WTC11 (cell line): ENCODE data around the gene RNF6. TPM values are rescaled to one million over a fixed set of nuclear protein-coding genes. Genes with fewer than 3 reads are reported as not detected.

Experiments used
- ATAC-seq: fragments of 200-7000 bp; cut with Tn5 transposase; 2 replicates; pipeline ENCODE4 v1.10.0; 2021; ENCODE audit warnings: mild to moderate bottlenecking, moderate library complexity
- CTCF ChIA-PET: fragments of 300-600 bp; sonication (Branson Sonifier 250); formaldehyde crosslinking; loops from one replicate; lab custom pipeline; 2021; ENCODE audit warnings: antibody characterized with exemption; lab: Charles Lee
- POLR2A ChIA-PET: fragments of 350-600 bp; sonication (Branson Sonifier 250); formaldehyde crosslinking; loops from one replicate; lab custom pipeline; 2021; ENCODE audit warnings: antibody characterized with exemption; lab: Charles Lee
- DNase-seq: peaks from one replicate; pipeline ENCODE4 v3.0.0; 2021; ENCODE audit warnings: low spot score
- H3K27ac Mint-ChIP-seq: 2 replicates; pipeline ENCODE4 v1.8.0; 2021; ENCODE audit warnings: mixed read lengths
- H3K27me3 Mint-ChIP-seq: 2 replicates; pipeline ENCODE4 v1.8.0; 2021; ENCODE audit warnings: low read depth, mild to moderate bottlenecking, moderate library complexity, mixed read lengths
- H3K36me3 Mint-ChIP-seq: 2 replicates; pipeline ENCODE4 v1.8.0; 2021; ENCODE audit warnings: mixed read lengths
- H3K4me1 Mint-ChIP-seq: 2 replicates; pipeline ENCODE4 v1.8.0; 2022; ENCODE audit warnings: mixed read lengths
- H3K4me3 Mint-ChIP-seq: 2 replicates; pipeline ENCODE4 v1.8.0; 2021; ENCODE audit warnings: mild to moderate bottlenecking, moderate library complexity, mixed read lengths
- H3K9me3 Mint-ChIP-seq: 2 replicates; pipeline ENCODE4 v1.8.0; 2021; ENCODE audit warnings: mixed read lengths
- ATF2 ChIP-seq: sonication (generic); formaldehyde crosslinking; IDR thresholded peaks from 2 replicates; pipeline ENCODE4 v1.8.1; 2022; ENCODE audit warnings: low read depth, missing genetic modification reagents, borderline replicate concordance
- ATF3 ChIP-seq: sonication (generic); formaldehyde crosslinking; conservative IDR thresholded peaks from 2 replicates; pipeline ENCODE4 v1.8.1; 2022; ENCODE audit warnings: mild to moderate bottlenecking, missing genetic modification reagents
- GABPB1 ChIP-seq: sonication (generic); formaldehyde crosslinking; IDR thresholded peaks from 2 replicates; pipeline ENCODE4 v1.8.1; 2023; ENCODE audit warnings: mild to moderate bottlenecking, missing genetic modification reagents
- GRHL2 ChIP-seq: fragments of 250-450 bp; sonication (Bioruptor Pico); IDR thresholded peaks from 2 replicates; pipeline ENCODE4 v1.8.0; 2022; ENCODE audit warnings: mild to moderate bottlenecking, moderate library complexity; ENCODE audit not compliant: insufficient replicate concordance, severe bottlenecking
- GTF2I ChIP-seq: fragments of 250-450 bp; sonication (Bioruptor Pico); conservative IDR thresholded peaks from 2 replicates; pipeline ENCODE4 v1.4.0; 2021; ENCODE audit warnings: mild to moderate bottlenecking
- JUN ChIP-seq: sonication (generic); formaldehyde crosslinking; IDR thresholded peaks from 2 replicates; pipeline ENCODE4 v1.8.0; 2023; ENCODE audit warnings: mild to moderate bottlenecking, missing genetic modification reagents
- NR2C2 ChIP-seq: sonication (generic); formaldehyde crosslinking; IDR thresholded peaks from 2 replicates; pipeline ENCODE4 v1.8.0; 2022; ENCODE audit warnings: mild to moderate bottlenecking, missing genetic modification reagents
- OVOL2 ChIP-seq: fragments of 250-450 bp; sonication (Bioruptor Pico); IDR thresholded peaks from 2 replicates; pipeline ENCODE4 v1.9.0; 2021; ENCODE audit warnings: mild to moderate bottlenecking, borderline replicate concordance
- RELA ChIP-seq: sonication (generic); formaldehyde crosslinking; IDR thresholded peaks from 2 replicates; pipeline ENCODE4 v1.8.1; 2022; ENCODE audit warnings: missing genetic modification reagents, mild to moderate bottlenecking, borderline replicate concordance
- SOX15 ChIP-seq: fragments of 250-450 bp; sonication (Bioruptor Pico); IDR thresholded peaks from 2 replicates; pipeline ENCODE4 v1.9.0; 2021; ENCODE audit warnings: mild to moderate bottlenecking
- TEAD4 ChIP-seq: sonication (generic); formaldehyde crosslinking; IDR thresholded peaks from 2 replicates; pipeline ENCODE4 v1.8.0; 2022; ENCODE audit warnings: mild to moderate bottlenecking, missing genetic modification reagents
- USF2 ChIP-seq: sonication (generic); formaldehyde crosslinking; IDR thresholded peaks from 2 replicates; pipeline ENCODE4 v1.8.1; 2023; ENCODE audit warnings: mild to moderate bottlenecking, missing genetic modification reagents, moderate library complexity
- ZBTB21 ChIP-seq: sonication (generic); formaldehyde crosslinking; IDR thresholded peaks from 2 replicates; pipeline ENCODE4 v1.8.1; 2023; ENCODE audit warnings: mild to moderate bottlenecking, missing genetic modification reagents, borderline replicate concordance
- ZNF219 ChIP-seq: sonication (generic); formaldehyde crosslinking; IDR thresholded peaks from 2 replicates; pipeline ENCODE4 v1.8.0; 2023; ENCODE audit warnings: missing genetic modification reagents, mild to moderate bottlenecking, borderline replicate concordance
- ZNF532 ChIP-seq: fragments of 250-450 bp; sonication (Bioruptor Pico); IDR thresholded peaks from 2 replicates; pipeline ENCODE4 v1.9.0; 2021; ENCODE audit warnings: mild to moderate bottlenecking, borderline replicate concordance
- total RNA-seq: library from RNA; stranded (reverse); gene quantifications from 3 replicates; pipeline ENCODE4 v1.2.3, GENCODE V29; 2021
- TF ChIP-seq, protein P1 (sequence below): sonication (generic); formaldehyde crosslinking; IDR thresholded peaks from 2 replicates; pipeline ENCODE4 v1.8.0; 2022; ENCODE audit warnings: mild to moderate bottlenecking, missing genetic modification reagents

Gene RNF6
- total RNA-seq, 1 experiment from 2014 or later = 16.2 TPM

GRCh38 chr13:26229080-26229615 is 7.0 kb upstream of the RNF6 start:
- no peak for ATAC-seq
- H3K9me3 Mint-ChIP-seq = no peaks in the 10 kb centered on the region
- TF ChIP-seq RELA = no peak
- H3K4me3 Mint-ChIP-seq = no peak overlapping the region
- H3K27ac Mint-ChIP-seq = no peak overlapping the region
- peaks cover 11% of the 10 kb centered on the region; the same call in 1 of the 2 replicates for H3K27me3 Mint-ChIP-seq
- DNase-seq = no peak
- H3K36me3 Mint-ChIP-seq = no peaks in the 10 kb centered on the region
- H3K4me1 Mint-ChIP-seq = no peaks in the 10 kb centered on the region
- ChIA-PET POLR2A (no interaction called here), CTCF (no interaction called here)

- Mint-ChIP-seq H3K36me3 (no peaks in the 10 kb centered on the region), H3K27ac (no peak overlapping the region)
- no peak for DNase-seq
- CTCF ChIA-PET = no interaction called here
- POLR2A ChIA-PET = no interaction called here
- no peak for TF ChIP-seq JUN (CRISPR knock-in tag)
- TF ChIP-seq ZBTB21 (CRISPR knock-in tag) = no peak
- no peak for TF ChIP-seq USF2 (CRISPR knock-in tag)
- no peak for TF ChIP-seq ZNF532
- no peak for TF ChIP-seq OVOL2 (CRISPR knock-in tag)
- no peak for TF ChIP-seq ZNF219
- TF ChIP-seq ATF2 (CRISPR knock-in tag) = no peak
- TF ChIP-seq GTF2I (CRISPR knock-in tag) = no peak
- TF ChIP-seq, protein P1, sequence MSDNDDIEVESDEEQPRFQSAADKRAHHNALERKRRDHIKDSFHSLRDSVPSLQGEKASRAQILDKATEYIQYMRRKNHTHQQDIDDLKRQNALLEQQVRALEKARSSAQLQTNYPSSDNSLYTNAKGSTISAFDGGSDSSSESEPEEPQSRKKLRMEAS (CRISPR knock-in tag) = no peak
- TF ChIP-seq, all 79 proteins: peak for 0
- Mint-ChIP-seq H3K9me3 (no peaks in the 10 kb centered on the region), H3K4me3 (no peak overlapping the region), H3K4me1 (0 out of 2 replicates have a peak, but pooled peaks cover 4% of the 10 kb centered on the region), H3K27me3 (peaks cover 17% of the 10 kb centered on the region)
- ATAC-seq = no peak
Observed at GRCh38 chr13:26228096-26228495, 6.0 kb upstream of the RNF6 start.

DNA sequence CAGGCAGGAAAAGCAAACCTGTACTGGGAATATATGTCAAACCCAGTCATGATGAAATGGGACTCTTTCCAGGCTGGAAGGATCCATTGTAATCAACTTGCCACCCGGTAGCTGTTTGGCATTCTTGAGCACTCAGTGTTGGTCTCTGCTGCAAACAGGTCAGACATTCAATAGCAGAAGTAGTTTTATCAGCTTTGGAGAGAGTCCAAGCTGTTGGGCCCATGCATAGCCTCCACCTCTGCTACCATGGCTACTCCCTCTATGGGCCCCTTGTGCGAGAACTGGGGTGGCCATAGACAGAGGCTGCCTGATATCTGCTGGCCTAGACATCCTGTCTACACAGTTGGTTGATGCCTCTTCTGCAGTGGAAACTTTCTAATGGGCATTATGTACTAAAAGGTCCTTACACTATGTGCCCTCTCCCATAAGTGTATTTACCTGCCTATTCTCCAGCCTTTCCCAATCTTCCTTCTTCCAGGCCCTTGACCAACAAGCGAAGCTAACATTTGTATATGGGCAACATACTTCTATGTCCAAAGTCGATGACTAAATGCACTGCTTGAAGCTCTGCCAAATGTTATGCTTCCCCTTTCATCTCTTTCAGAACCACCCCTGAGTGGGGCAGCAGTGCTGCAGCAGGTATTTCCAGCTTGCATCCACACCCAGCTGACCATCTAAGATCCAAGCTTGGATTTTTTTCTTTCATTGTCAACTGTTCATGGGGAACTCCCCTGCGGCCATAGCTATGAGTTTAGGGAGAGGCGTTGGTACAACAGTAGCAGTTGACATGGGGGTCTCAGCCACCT is 5.3 kb upstream of the RNF6 start:
- TF ChIP-seq TEAD4 (CRISPR knock-in tag) (no peak), NR2C2 (no peak), GABPB1 (CRISPR knock-in tag) (no peak), ATF3 (CRISPR knock-in tag) (no peak), GRHL2 (CRISPR knock-in tag) (no peak), SOX15 (CRISPR knock-in tag) (no peak)
- ChIA-PET POLR2A (no interaction called here), CTCF (no interaction called here)
- DNase-seq (no peak), ATAC-seq (no peak)
- no peaks in the 10 kb centered on the region for H3K36me3 Mint-ChIP-seq
- H3K9me3 Mint-ChIP-seq = no peaks in the 10 kb centered on the region
- no peak overlapping the region for H3K4me3 Mint-ChIP-seq
- H3K27ac Mint-ChIP-seq = no peak overlapping the region
- H3K4me1 Mint-ChIP-seq = peaks cover 7% of the 10 kb centered on the region
- H3K27me3 Mint-ChIP-seq = peaks cover 17% of the 10 kb centered on the region
